Lung (tissue), 12 donors: Measurements from ENCODE around the gene HEMGN. TPM values are rescaled to one million over a fixed set of nuclear protein-coding genes. Genes with fewer than 3 reads are reported as not detected.
"Not testable (repeated sequence)": the region's sequence is repeated elsewhere in the genome, so short reads cannot be mapped to it uniquely, and the experiment has no call there.

Experiments
- ATAC-seq: fragments of 200-7000 bp; cut with Tn5 transposase; one replicate; pipeline ENCODE4 v1.9.1; 2020; ENCODE audit warnings: moderate number of reproducible peaks; ENCODE audit not compliant: insufficient read depth, low FRiP score
- DNase-seq, 3 donors: peaks; one replicate each; pipeline ENCODE4 v3.0.0-alpha.2; 2013 to 2017
- H3K27ac ChIP-seq, 2 donors: one replicate each; pipeline ENCODE4 v1.5.1; 2013; ENCODE audit warnings: mild to moderate bottlenecking in 2 of 2, moderate library complexity in 2 of 2, control low read depth in 1 of 2, inconsistent platforms in 1 of 2, low read depth in 1 of 2, low read length in 1 of 2
- H3K27me3 ChIP-seq, 3 donors: one replicate each; pipeline ENCODE4 v1.5.1; 2013; ENCODE audit warnings: low read length in 2 of 3; ENCODE audit not compliant: control insufficient read depth in 3 of 3, insufficient read depth in 3 of 3
- H3K36me3 ChIP-seq, 4 donors: one replicate each; pipeline ENCODE4 v1.5.1; 2013; ENCODE audit warnings: low read length in 4 of 4, mild to moderate bottlenecking in 1 of 4, moderate library complexity in 1 of 4; ENCODE audit not compliant: control insufficient read depth in 4 of 4, insufficient read depth in 4 of 4
- H3K4me1 ChIP-seq, 5 donors: one replicate each; pipeline ENCODE4 v1.5.1; 2013; ENCODE audit warnings: low read length in 5 of 5, mild to moderate bottlenecking in 2 of 5, moderate library complexity in 1 of 5; ENCODE audit not compliant: control insufficient read depth in 5 of 5, insufficient read depth in 5 of 5
- H3K4me3 ChIP-seq: one replicate; pipeline ENCODE4 v1.5.1; 2013; ENCODE audit warnings: mild to moderate bottlenecking, control low read depth, moderate library complexity
- H3K9ac ChIP-seq, 2 donors: one replicate each; pipeline ENCODE4 v1.5.1; 2013; ENCODE audit warnings: low read length in 2 of 2, control low read depth in 1 of 2; ENCODE audit not compliant: insufficient read depth in 1 of 2
- H3K9me3 ChIP-seq, 4 donors: one replicate each; pipeline ENCODE4 v1.5.1; 2013; ENCODE audit warnings: low read length in 3 of 4, mild to moderate bottlenecking in 1 of 4, moderate library complexity in 1 of 4; ENCODE audit not compliant: control insufficient read depth in 4 of 4, insufficient read depth in 3 of 4
- WGBS, 2 donors: extraction: QIAGEN DNeasy Blood & Tissue Kit; methylation state at CpG; one replicate each; pipeline ENCODE4 v1.1.7; 2013; 5-methylcytosine and 5-hydroxymethylcytosine counted together
- polyA plus RNA-seq, 2 donors: library from polyadenylated mRNA; stranded (reverse); fragments of 200-250 nt; gene quantifications; one replicate each; pipeline ENCODE4 v1.2.1, GENCODE V29; 2013
- total RNA-seq, 2 donors: library from RNA; depleted of rRNA in 1 of 2; stranded (reverse); fragments of >200 nt in 1 of 2; gene quantifications; one replicate each; pipeline ENCODE4 v1.2.1, GENCODE V29; 2014 to 2021
- TF ChIP-seq, protein P1 (sequence below): IDR thresholded peaks from 2 replicates; pipeline ENCODE4 v1.5.1; 2012; ENCODE audit warnings: mild to moderate bottlenecking; ENCODE audit errors: control extremely low read depth, extremely low read depth
- donor health status: control.
- donor health status: control.
- donor health status: Bipolar disorder and iron deficiency.
- donor health status: healthy.
- donor health status: DM: yes; HTN: yes; CAD: no.

HEMGN gene
- total and polyA plus RNA-seq, 4 donors = 0.14 to 21.6 (median 0.31) TPM

DNA sequence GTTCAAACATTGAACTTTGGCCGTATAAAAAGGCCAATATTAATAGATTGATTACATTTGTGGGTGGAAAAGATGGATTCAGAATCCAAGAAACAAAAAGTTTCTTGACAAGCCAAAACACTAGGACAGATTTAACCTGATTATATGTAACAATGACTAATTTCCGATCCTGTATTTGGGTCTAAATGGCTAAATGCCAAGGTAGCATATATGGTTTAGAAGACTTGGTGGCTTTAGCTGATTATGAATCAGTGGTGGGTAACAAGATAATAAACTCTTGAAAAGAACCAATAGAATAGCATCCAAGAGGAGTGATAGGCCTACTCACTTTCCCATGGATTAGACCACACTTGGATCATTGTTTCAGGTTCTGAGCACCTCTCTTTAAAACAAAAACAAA, 23.4 kb upstream of the HEMGN start:
- TF ChIP-seq, protein P1, sequence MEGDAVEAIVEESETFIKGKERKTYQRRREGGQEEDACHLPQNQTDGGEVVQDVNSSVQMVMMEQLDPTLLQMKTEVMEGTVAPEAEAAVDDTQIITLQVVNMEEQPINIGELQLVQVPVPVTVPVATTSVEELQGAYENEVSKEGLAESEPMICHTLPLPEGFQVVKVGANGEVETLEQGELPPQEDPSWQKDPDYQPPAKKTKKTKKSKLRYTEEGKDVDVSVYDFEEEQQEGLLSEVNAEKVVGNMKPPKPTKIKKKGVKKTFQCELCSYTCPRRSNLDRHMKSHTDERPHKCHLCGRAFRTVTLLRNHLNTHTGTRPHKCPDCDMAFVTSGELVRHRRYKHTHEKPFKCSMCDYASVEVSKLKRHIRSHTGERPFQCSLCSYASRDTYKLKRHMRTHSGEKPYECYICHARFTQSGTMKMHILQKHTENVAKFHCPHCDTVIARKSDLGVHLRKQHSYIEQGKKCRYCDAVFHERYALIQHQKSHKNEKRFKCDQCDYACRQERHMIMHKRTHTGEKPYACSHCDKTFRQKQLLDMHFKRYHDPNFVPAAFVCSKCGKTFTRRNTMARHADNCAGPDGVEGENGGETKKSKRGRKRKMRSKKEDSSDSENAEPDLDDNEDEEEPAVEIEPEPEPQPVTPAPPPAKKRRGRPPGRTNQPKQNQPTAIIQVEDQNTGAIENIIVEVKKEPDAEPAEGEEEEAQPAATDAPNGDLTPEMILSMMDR = no peak
- Histone ChIP-seq H3K27ac (no peak overlapping the region), H3K4me1 (no peaks in the 10 kb centered on the region), H3K4me3 (no peak overlapping the region), H3K9ac (no peak overlapping the region), H3K9me3 (no peaks in the 10 kb centered on the region), H3K36me3 (no peaks in the 10 kb centered on the region), H3K27me3 (peaks cover 0 to 5% (median 4%) of the 10 kb centered on the region in 3 donors)
- 88 to 96% methylated on average over 2 of the region's 2 CpGs for WGBS, 2 donors
- DNase-seq (no peak), ATAC-seq (no peak)

DNA sequence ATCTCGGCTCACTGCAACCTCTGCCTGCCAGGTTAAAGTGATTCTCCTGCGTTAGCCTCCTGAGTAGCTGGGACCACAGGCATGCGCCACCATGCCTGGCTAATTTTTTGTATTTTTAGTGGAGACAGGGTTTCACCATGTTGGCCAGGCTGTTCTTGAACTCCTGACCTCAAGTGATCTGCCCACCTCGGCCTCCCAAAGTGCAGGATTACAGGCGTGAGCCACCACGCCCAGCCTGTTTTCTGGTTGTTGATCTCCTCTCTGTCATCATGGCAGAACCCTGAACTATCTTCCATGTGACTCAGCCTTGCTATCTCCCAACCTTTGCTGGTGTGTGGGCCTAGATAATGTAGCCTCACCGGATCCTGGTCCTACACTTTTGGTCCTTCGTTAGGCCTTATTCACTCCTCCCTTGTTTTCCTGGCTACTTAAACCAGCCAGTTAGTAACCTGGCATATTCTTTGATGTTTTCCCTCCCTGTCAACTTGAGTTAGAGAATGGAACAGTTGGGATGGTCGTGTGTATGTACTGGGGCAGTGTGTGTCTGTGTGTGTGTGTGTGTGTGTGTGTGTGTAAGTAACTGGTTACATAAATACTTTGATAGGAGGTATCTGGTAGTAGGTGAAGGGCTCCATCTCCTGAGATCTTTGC, 22.8 kb upstream of the HEMGN start:
- not testable (repeated sequence) for ATAC-seq, H3K4me3 ChIP-seq, H3K9me3 ChIP-seq, H3K27me3 ChIP-seq, H3K36me3 ChIP-seq, H3K9ac ChIP-seq, DNase-seq, H3K4me1 ChIP-seq, H3K27ac ChIP-seq
- WGBS, 2 donors = 88 to 95% methylated on average over 9 of the region's 9 CpGs

DNA sequence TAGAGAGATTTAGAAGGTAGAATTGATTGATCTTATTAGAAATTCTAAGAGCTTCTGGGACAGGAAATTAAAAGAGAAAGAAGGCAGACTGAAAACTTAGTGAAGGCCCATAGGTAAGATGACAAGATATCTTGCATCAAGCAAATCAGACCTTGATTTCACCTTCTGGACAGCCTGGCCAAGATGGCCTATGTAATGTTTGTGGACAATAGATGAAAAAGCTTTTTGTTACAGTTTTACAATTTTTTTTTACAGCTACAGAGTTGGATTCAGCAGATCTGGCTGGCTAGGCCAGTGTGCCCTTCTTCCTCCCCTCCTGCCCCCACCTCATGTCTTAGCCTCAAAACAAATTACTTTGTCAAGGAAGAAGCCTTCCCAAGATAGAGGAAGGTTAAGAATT, 21.6 kb upstream of the HEMGN start:
- no peaks in the 10 kb centered on the region for H3K36me3 ChIP-seq
- H3K9me3 ChIP-seq = no peaks in the 10 kb centered on the region
- H3K9ac ChIP-seq = no peak overlapping the region
- no peak for ATAC-seq
- no peak for DNase-seq
- no peaks in the 10 kb centered on the region for H3K27me3 ChIP-seq
- TF ChIP-seq, protein P1 = no peak
- H3K27ac ChIP-seq = no peak overlapping the region
- H3K4me3 ChIP-seq = no peak overlapping the region
- H3K4me1 ChIP-seq = no peaks in the 10 kb centered on the region

DNA sequence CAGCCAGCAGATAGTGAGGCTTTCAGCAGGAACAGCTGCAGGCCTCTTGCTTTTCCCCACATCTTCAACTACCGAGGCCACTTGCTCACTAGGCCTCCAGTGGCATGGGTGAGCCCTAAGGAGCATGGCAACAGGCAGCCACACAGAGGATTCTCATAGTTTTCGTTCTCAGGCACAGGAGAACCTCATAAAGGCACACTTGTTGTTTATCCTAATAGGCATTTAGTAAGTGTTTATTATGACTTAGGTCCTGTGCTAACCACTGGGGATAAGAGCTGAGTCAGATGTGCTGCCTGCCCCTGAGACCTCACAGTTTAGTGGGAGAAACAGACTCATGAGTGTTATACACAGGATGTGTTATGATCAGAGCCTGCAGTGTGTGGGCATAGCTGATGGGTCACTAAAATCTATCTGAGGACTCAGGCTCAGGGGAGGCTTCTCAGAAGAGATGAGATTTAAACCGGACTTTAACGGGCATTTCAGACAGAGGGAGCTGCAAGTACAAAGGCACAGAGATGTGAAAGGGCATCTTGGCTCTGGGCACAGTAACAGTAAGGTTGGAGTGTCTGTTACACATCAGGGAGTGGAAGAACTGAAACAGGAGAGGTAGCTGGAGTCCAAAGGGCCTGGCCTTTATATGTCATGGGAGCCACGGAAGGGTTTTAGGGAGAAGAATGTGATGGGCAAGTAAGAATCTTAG, 21.0 kb upstream of the HEMGN start:
- TF ChIP-seq, protein P1 = no peak
- H3K27ac ChIP-seq = no peak overlapping the region
- H3K4me1 ChIP-seq = no peaks in the 10 kb centered on the region
- WGBS, 2 donors = 67 to 89% methylated on average over 5 of the region's 5 CpGs
- DNase-seq = peak in 1 of 3 donors; percentile 14
- H3K27me3 ChIP-seq = no peaks in the 10 kb centered on the region
- ATAC-seq = no peak
- H3K4me3 ChIP-seq = no peak overlapping the region
- no peak overlapping the region for H3K9ac ChIP-seq
- no peaks in the 10 kb centered on the region for H3K36me3 ChIP-seq
- H3K9me3 ChIP-seq = no peaks in the 10 kb centered on the region
